Measurements from ENCODE around the gene CDKN2C. TPM values are rescaled to one million over a fixed set of nuclear protein-coding genes. Genes with fewer than 3 reads are reported as not detected.

CDKN2C gene
- total RNA-seq, 1 donor from 2014 or later: 12.8 TPM

GRCh38 chr1:50959303-50959912 lies 10.6 kb upstream of the CDKN2C start:
- H3K27me3 ChIP-seq (ENCODE audit: low read depth): no peaks in the 10 kb centered on the region
- H3K4me1 ChIP-seq: peaks cover 43% of the 10 kb centered on the region
- H3K27ac ChIP-seq (replicated peaks): peak overlapping the region; percentile 93
- intact Hi-C loops (cut with micrococcal nuclease): no loop called here
- peak overlapping the region; percentile 79 for H3K4me3 ChIP-seq
- DNase-seq: no peak
- no peaks in the 10 kb centered on the region for H3K9me3 ChIP-seq (replicated peaks)
- no peaks in the 10 kb centered on the region for H3K36me3 ChIP-seq
- no peak for TF ChIP-seq CTCF (IDR thresholded peaks at IDR 0.05; ENCODE audit: borderline replicate concordance)

GRCh38 chr1:50959913-50960844 lies 9.9 kb upstream of the CDKN2C start, which contains the start of gene FAF1:
Gene FAF1, minus strand, starts transcription at chr1:50960267. Its CDS starts 456 bp downstream, at chr1:50959811.
- peak; percentile 97 for DNase-seq
- Histone ChIP-seq H3K36me3 (no peaks in the 10 kb centered on the region), H3K27me3 (ENCODE audit: low read depth) (no peaks in the 10 kb centered on the region), H3K27ac (replicated peaks) (peak within 1 kb of the TSS; percentile 93), H3K4me3 (peak within 1 kb of the TSS; percentile 79), H3K9me3 (replicated peaks) (no peaks in the 10 kb centered on the region), H3K4me1 (peaks cover 42% of the 10 kb centered on the region)
- intact Hi-C loops (cut with micrococcal nuclease): no loop called here
- TF ChIP-seq CTCF (IDR thresholded peaks at IDR 0.05; ENCODE audit: borderline replicate concordance): peak; percentile 46

- H3K4me3 ChIP-seq: no peak overlapping the region
- H3K9me3 ChIP-seq (replicated peaks): no peaks in the 10 kb centered on the region
- no peak for TF ChIP-seq CTCF (IDR thresholded peaks at IDR 0.05; ENCODE audit: borderline replicate concordance)
- intact Hi-C loops (cut with micrococcal nuclease): no loop called here
- H3K4me1 ChIP-seq: peaks cover 44% of the 10 kb centered on the region
- DNase-seq: no peak
- no peaks in the 10 kb centered on the region for H3K27me3 ChIP-seq (ENCODE audit: low read depth)
- H3K36me3 ChIP-seq: no peaks in the 10 kb centered on the region
- H3K27ac ChIP-seq (replicated peaks): no peak overlapping the region
Measured at GRCh38 chr1:50964863-50965262, 5.2 kb upstream of the CDKN2C start.

GRCh38 chr1:50966991-50967390 lies 3.1 kb upstream of the CDKN2C start:
- intact Hi-C loops (cut with micrococcal nuclease): no loop called here
- DNase-seq: no peak
- TF ChIP-seq CTCF (IDR thresholded peaks at IDR 0.05; ENCODE audit: borderline replicate concordance): no peak
- no peaks in the 10 kb centered on the region for H3K9me3 ChIP-seq (replicated peaks)
- no peaks in the 10 kb centered on the region for H3K27me3 ChIP-seq (ENCODE audit: low read depth)
- H3K27ac ChIP-seq (replicated peaks): peak overlapping the region; percentile 100
- H3K36me3 ChIP-seq: no peaks in the 10 kb centered on the region
- H3K4me3 ChIP-seq: peak overlapping the region; percentile 93
- H3K4me1 ChIP-seq: peaks cover 49% of the 10 kb centered on the region

GRCh38 chr1:50967416-50968157 lies 2.5 kb upstream of the CDKN2C start:
- DNase-seq: no peak
- peak overlapping the region; percentile 100 for H3K27ac ChIP-seq (replicated peaks)
- H3K36me3 ChIP-seq: no peaks in the 10 kb centered on the region
- H3K4me3 ChIP-seq: peak overlapping the region; percentile 93
- H3K27me3 ChIP-seq (ENCODE audit: low read depth): no peaks in the 10 kb centered on the region
- H3K4me1 ChIP-seq: peaks cover 54% of the 10 kb centered on the region
- intact Hi-C loops (cut with micrococcal nuclease): no loop called here
- no peak for TF ChIP-seq CTCF (IDR thresholded peaks at IDR 0.05; ENCODE audit: borderline replicate concordance)
- no peaks in the 10 kb centered on the region for H3K9me3 ChIP-seq (replicated peaks)
